HepG2 (cell line): Measurements from ENCODE around the gene ID3. TPM values are rescaled to one million over a fixed set of nuclear protein-coding genes. Genes with fewer than 3 reads are reported as not detected.
A peak's percentile ranks its signal among the peaks of the same experiment; 100 is the strongest.

Experiments
- ARNT2 ChIP-seq: sonication (generic); formaldehyde crosslinking; IDR thresholded peaks from 2 replicates; pipeline ENCODE4 v1.8.0; 2022; ENCODE audit warnings: mild to moderate bottlenecking, low read depth, missing genetic modification reagents, moderate library complexity
- ATF1 ChIP-seq: IDR thresholded peaks from 2 replicates; pipeline ENCODE4 v1.6.1; 2016; ENCODE audit warnings: mild to moderate bottlenecking, control low read depth
- CENPT ChIP-seq: sonication (generic); formaldehyde crosslinking; IDR thresholded peaks from 2 replicates; pipeline ENCODE4 v1.8.0; 2022; ENCODE audit warnings: low read depth, mild to moderate bottlenecking, moderate library complexity, missing genetic modification reagents
- FOXA3 ChIP-seq: IDR thresholded peaks from 2 replicates; pipeline ENCODE4 v1.6.1; 2016; ENCODE audit warnings: missing genetic modification reagents, missing compliant biosample characterization
- GATA4 ChIP-seq: sonication (generic); IDR thresholded peaks from 2 replicates; pipeline ENCODE4 v1.6.1; 2016; ENCODE audit warnings: antibody characterized with exemption, low read depth, borderline replicate concordance
- HDAC6 ChIP-seq: fragments of 200-600 bp; sonication (generic); IDR thresholded peaks from 2 replicates; pipeline ENCODE4 v1.7.0; 2017; ENCODE audit warnings: mild to moderate bottlenecking, antibody characterized with exemption, low read length, low read depth
- HIVEP1 ChIP-seq: sonication (generic); formaldehyde crosslinking; IDR thresholded peaks from 2 replicates; pipeline ENCODE4 v1.4.0; 2020; ENCODE audit warnings: mild to moderate bottlenecking, missing genetic modification reagents
- KDM2A ChIP-seq: sonication (generic); formaldehyde crosslinking; IDR thresholded peaks from 2 replicates; pipeline ENCODE4 v1.4.0; 2020; ENCODE audit warnings: low read depth, missing genetic modification reagents, borderline replicate concordance
- PLRG1 ChIP-seq: fragments of 450-650 bp; conservative IDR thresholded peaks from 2 replicates; pipeline ENCODE4 v1.6.1; 2016
- RARG ChIP-seq: sonication (generic); formaldehyde crosslinking; IDR thresholded peaks from 2 replicates; pipeline ENCODE4 v1.4.0; 2020; ENCODE audit warnings: low read depth, mild to moderate bottlenecking, missing genetic modification reagents
- ZNF326 ChIP-seq: sonication (generic); formaldehyde crosslinking; IDR thresholded peaks from 2 replicates; pipeline ENCODE4 v1.4.0; 2020; ENCODE audit warnings: missing genetic modification reagents, borderline replicate concordance
- ZNF383 ChIP-seq: sonication (generic); formaldehyde crosslinking; IDR thresholded peaks from 2 replicates; pipeline ENCODE4 v1.4.0; 2020; ENCODE audit warnings: missing genetic modification reagents, mild to moderate bottlenecking, borderline replicate concordance
- ZNF549 ChIP-seq: sonication (generic); formaldehyde crosslinking; IDR thresholded peaks from 2 replicates; pipeline ENCODE4 v1.5.0; 2020; ENCODE audit warnings: missing genetic modification reagents
- ZNF562 ChIP-seq: sonication (generic); formaldehyde crosslinking; IDR thresholded peaks from 2 replicates; pipeline ENCODE4 v1.8.0; 2022; ENCODE audit warnings: missing genetic modification reagents, borderline replicate concordance
- ZNF879 ChIP-seq: sonication (generic); formaldehyde crosslinking; IDR thresholded peaks from 2 replicates; pipeline ENCODE4 v1.8.1; 2023; ENCODE audit warnings: missing genetic modification reagents
- polyA plus RNA-seq, 8 experiments: library from polyadenylated mRNA; depleted of rRNA in 3 of 8; stranded (reverse) in 7 of 8; unstranded in 1 of 8; fragments of >200 nt; fragmentation: Illumina TruSeq in 4 of 8; extraction: Trizol in 4 of 8; gene quantifications; 2 replicates each; pipeline versions ENCODE4 v1.2.1 to v1.2.3, GENCODE V29; 2011 to 2016; ENCODE audit warnings: low read depth in 4 of 8, missing spikeins in 1 of 8, mixed read lengths in 1 of 8; ENCODE audit not compliant: insufficient read depth in 1 of 8
- total RNA-seq, 5 experiments: library from RNA; depleted of rRNA; stranded (reverse); fragments of >200 nt; fragmentation: Illumina TruSeq; extraction: Trizol; gene quantifications; 2 replicates each; pipeline ENCODE4 v1.2.3, GENCODE V29; 2016; ENCODE audit warnings: low read depth in 1 of 5
- TF ChIP-seq, protein P1 (sequence below): sonication (generic); formaldehyde crosslinking; IDR thresholded peaks from 2 replicates; pipeline ENCODE4 v1.4.0; 2020; ENCODE audit warnings: missing genetic modification reagents
- TF ChIP-seq, protein P2 (sequence below): IDR thresholded peaks from 2 replicates; pipeline ENCODE4 v1.6.1; 2016
- TF ChIP-seq, protein P3 (sequence below): IDR thresholded peaks from 2 replicates; pipeline ENCODE4 v1.6.1; 2016; ENCODE audit warnings: low read depth, control low read depth
- TF ChIP-seq, protein P4 (sequence below): sonication (generic); formaldehyde crosslinking; IDR thresholded peaks from 2 replicates; pipeline ENCODE4 v1.8.1; 2022; ENCODE audit warnings: low read depth, mild to moderate bottlenecking, missing genetic modification reagents

The ID3 gene
- total and polyA plus RNA-seq, 2 of the 13 experiments (the other 11 are each of a cell fraction or from before 2014, with no cell fraction given): 64.8 to 115 TPM

DNA sequence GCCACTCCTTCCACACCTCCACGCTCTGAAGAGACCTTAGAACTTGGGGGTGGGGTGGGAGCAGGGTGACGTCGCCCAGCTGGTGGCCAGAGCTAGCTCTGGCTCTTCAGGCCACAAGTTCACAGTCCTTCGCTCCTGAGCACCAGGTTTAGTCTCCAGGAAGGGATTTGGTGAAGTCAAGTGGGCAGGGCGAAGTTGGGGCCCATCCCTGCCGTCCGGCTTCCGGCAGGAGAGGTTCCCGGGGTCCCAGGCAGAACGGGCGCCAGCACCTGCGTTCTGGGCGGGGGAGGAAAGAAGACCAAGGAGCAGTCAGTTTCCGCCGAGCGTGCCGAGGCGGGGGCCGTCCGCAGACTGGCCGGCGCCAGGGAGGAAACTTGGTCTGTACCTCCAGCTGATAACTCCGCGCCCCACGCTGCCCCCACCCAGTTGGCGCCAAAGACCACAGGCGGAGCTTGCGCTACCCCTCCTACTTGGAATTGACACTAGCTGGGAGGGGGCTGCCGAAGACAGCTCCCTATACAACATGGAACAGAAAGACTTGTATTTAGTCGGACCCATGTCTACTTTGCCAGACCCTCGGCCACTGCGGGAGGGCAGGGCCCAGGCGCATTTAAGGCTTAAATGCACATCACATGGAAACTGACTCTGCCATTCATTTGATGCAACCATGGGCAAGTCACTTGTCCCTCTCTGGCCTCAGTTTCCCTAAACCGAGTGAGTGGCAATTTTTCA is 995 bp downstream of the ID3 start (continued):
- TF ChIP-seq CENPT (CRISPR knock-in tag) (peak; percentile 53; the same call in 1 of the 2 replicates), GATA4 (peak; percentile 23; the same call in 1 of the 2 replicates), PLRG1 (no peak), ZNF562 (CRISPR knock-in tag) (no peak), FOXA3 (peak; percentile 50; the same call in 1 of the 2 replicates), RARG (no peak), KDM2A (CRISPR knock-in tag) (peak; percentile 58; the same call in 1 of the 2 replicates), HDAC6 (no peak), ZNF549 (CRISPR knock-in tag) (no peak), ATF1 (CRISPR knock-in tag) (no peak), ZNF879 (CRISPR knock-in tag) (peak; percentile 72; the same call in 1 of the 2 replicates), HIVEP1 (CRISPR knock-in tag) (peak; percentile 60; the same call in 1 of the 2 replicates), ZNF326 (no peak), ARNT2 (CRISPR knock-in tag) (peak; percentile 80), ZNF383 (CRISPR knock-in tag) (no peak)
- TF ChIP-seq, protein P1, sequence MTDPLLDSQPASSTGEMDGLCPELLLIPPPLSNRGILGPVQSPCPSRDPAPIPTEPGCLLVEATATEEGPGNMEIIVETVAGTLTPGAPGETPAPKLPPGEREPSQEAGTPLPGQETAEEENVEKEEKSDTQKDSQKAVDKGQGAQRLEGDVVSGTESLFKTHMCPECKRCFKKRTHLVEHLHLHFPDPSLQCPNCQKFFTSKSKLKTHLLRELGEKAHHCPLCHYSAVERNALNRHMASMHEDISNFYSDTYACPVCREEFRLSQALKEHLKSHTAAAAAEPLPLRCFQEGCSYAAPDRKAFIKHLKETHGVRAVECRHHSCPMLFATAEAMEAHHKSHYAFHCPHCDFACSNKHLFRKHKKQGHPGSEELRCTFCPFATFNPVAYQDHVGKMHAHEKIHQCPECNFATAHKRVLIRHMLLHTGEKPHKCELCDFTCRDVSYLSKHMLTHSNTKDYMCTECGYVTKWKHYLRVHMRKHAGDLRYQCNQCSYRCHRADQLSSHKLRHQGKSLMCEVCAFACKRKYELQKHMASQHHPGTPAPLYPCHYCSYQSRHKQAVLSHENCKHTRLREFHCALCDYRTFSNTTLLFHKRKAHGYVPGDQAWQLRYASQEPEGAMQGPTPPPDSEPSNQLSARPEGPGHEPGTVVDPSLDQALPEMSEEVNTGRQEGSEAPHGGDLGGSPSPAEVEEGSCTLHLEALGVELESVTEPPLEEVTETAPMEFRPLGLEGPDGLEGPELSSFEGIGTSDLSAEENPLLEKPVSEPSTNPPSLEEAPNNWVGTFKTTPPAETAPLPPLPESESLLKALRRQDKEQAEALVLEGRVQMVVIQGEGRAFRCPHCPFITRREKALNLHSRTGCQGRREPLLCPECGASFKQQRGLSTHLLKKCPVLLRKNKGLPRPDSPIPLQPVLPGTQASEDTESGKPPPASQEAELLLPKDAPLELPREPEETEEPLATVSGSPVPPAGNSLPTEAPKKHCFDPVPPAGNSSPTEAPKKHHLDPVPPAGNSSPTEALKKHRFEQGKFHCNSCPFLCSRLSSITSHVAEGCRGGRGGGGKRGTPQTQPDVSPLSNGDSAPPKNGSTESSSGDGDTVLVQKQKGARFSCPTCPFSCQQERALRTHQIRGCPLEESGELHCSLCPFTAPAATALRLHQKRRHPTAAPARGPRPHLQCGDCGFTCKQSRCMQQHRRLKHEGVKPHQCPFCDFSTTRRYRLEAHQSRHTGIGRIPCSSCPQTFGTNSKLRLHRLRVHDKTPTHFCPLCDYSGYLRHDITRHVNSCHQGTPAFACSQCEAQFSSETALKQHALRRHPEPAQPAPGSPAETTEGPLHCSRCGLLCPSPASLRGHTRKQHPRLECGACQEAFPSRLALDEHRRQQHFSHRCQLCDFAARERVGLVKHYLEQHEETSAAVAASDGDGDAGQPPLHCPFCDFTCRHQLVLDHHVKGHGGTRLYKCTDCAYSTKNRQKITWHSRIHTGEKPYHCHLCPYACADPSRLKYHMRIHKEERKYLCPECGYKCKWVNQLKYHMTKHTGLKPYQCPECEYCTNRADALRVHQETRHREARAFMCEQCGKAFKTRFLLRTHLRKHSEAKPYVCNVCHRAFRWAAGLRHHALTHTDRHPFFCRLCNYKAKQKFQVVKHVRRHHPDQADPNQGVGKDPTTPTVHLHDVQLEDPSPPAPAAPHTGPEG: no peak
- TF ChIP-seq, protein P2, sequence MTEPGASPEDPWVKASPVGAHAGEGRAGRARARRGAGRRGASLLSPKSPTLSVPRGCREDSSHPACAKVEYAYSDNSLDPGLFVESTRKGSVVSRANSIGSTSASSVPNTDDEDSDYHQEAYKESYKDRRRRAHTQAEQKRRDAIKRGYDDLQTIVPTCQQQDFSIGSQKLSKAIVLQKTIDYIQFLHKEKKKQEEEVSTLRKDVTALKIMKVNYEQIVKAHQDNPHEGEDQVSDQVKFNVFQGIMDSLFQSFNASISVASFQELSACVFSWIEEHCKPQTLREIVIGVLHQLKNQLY (CRISPR knock-in tag): no peak
- TF ChIP-seq, protein P3, sequence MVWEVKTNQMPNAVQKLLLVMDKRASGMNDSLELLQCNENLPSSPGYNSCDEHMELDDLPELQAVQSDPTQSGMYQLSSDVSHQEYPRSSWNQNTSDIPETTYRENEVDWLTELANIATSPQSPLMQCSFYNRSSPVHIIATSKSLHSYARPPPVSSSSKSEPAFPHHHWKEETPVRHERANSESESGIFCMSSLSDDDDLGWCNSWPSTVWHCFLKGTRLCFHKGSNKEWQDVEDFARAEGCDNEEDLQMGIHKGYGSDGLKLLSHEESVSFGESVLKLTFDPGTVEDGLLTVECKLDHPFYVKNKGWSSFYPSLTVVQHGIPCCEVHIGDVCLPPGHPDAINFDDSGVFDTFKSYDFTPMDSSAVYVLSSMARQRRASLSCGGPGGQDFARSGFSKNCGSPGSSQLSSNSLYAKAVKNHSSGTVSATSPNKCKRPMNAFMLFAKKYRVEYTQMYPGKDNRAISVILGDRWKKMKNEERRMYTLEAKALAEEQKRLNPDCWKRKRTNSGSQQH: no peak
- TF ChIP-seq, protein P4, sequence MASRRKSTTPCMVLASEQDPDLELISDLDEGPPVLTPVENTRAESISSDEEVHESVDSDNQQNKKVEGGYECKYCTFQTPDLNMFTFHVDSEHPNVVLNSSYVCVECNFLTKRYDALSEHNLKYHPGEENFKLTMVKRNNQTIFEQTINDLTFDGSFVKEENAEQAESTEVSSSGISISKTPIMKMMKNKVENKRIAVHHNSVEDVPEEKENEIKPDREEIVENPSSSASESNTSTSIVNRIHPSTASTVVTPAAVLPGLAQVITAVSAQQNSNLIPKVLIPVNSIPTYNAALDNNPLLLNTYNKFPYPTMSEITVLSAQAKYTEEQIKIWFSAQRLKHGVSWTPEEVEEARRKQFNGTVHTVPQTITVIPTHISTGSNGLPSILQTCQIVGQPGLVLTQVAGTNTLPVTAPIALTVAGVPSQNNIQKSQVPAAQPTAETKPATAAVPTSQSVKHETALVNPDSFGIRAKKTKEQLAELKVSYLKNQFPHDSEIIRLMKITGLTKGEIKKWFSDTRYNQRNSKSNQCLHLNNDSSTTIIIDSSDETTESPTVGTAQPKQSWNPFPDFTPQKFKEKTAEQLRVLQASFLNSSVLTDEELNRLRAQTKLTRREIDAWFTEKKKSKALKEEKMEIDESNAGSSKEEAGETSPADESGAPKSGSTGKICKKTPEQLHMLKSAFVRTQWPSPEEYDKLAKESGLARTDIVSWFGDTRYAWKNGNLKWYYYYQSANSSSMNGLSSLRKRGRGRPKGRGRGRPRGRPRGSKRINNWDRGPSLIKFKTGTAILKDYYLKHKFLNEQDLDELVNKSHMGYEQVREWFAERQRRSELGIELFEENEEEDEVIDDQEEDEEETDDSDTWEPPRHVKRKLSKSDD (CRISPR knock-in tag): no peak
